Activated naive CD4-positive, alpha-beta T cell treated with anti-CD3 and anti-CD28 coated beads for 36 hours (primary cell): ENCODE data around the gene IDNK. TPM values are rescaled to one million over a fixed set of nuclear protein-coding genes. Genes with fewer than 3 reads are reported as not detected.
A peak's percentile ranks its signal among the peaks of the same experiment; 100 is the strongest.
"Not testable (repeated sequence)": the region's sequence is repeated elsewhere in the genome, so short reads cannot be mapped to it uniquely, and the experiment has no call there.

Experiments
- CTCF ChIA-PET: fragments of 350-600 bp; sonication (Branson Sonifier 250); formaldehyde crosslinking; loops from one replicate; lab custom pipeline; 2021; ENCODE audit warnings: antibody characterized with exemption; lab: Charles Lee
- DNase-seq: peaks from one replicate; pipeline ENCODE4 v3.0.0-alpha.2; 2020
- H3K27ac Mint-ChIP-seq: one replicate; pipeline ENCODE4 v1.8.0; 2021; ENCODE audit warnings: mild to moderate bottlenecking, mixed read lengths
- H3K27me3 Mint-ChIP-seq: one replicate; pipeline ENCODE4 v1.8.0; 2021; ENCODE audit warnings: low read depth, mixed read lengths
- H3K36me3 Mint-ChIP-seq: one replicate; pipeline ENCODE4 v1.8.0; 2021; ENCODE audit warnings: low read depth, mixed read lengths
- H3K4me1 Mint-ChIP-seq: one replicate; pipeline ENCODE4 v1.8.0; 2021; ENCODE audit warnings: low read depth, mixed read lengths
- H3K4me3 Mint-ChIP-seq: one replicate; pipeline ENCODE4 v1.8.0; 2021; ENCODE audit warnings: mild to moderate bottlenecking, moderate library complexity, mixed read lengths
- H3K9me3 Mint-ChIP-seq: one replicate; pipeline ENCODE4 v1.8.0; 2021; ENCODE audit warnings: mixed read lengths
- intact Hi-C: fragments of 100-400 bp; cut with micrococcal nuclease; formaldehyde crosslinking; loops from one replicate; pipeline ENCODE4 v1.15.1; 2023
- total RNA-seq, 2 experiments: library from RNA; stranded (reverse); gene quantifications; one replicate each; pipeline ENCODE4 v1.2.3, GENCODE V29; 2021

The IDNK gene
- total RNA-seq, 2 experiments from 2014 or later: 2.7 to 3.2 TPM

- H3K36me3 Mint-ChIP-seq: not testable (repeated sequence)
Measured at GRCh38 chr9:83613298-83613697, 9.6 kb upstream of the IDNK start.

DNA sequence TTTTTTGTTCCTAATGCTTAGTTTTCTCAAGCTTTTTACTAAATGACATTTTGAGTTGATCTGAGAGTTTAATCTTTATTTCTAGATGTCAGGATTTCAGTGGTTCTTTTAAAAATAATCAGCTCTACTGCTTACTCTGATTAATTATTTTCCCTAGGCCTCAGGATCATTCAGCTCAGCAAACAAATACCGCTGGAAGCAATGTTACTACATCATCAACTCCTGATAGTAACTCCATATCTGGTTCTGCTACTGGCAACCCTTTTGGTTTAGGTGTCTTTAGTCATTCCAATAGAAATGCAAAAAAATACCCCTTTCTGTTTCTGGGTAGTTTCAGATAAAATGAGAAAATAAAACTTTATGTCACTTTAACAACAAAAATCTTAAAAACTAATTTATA, 5.6 kb upstream of the IDNK start:
- Mint-ChIP-seq H3K36me3 (peaks cover 3% of the 10 kb centered on the region), H3K27me3 (no peaks in the 10 kb centered on the region), H3K9me3 (peaks cover 3% of the 10 kb centered on the region), H3K4me1 (peaks cover 4% of the 10 kb centered on the region), H3K27ac (no peak overlapping the region), H3K4me3 (no peak overlapping the region)
- CTCF ChIA-PET: no interaction called here
- intact Hi-C loops: no loop called here
- DNase-seq: no peak

More at GRCh38 chr9:83613298-83613697, 9.6 kb upstream of the IDNK start:
- DNase-seq, H3K27ac Mint-ChIP-seq, H3K27me3 Mint-ChIP-seq, H3K9me3 Mint-ChIP-seq, H3K4me3 Mint-ChIP-seq, CTCF ChIA-PET, H3K4me1 Mint-ChIP-seq, intact Hi-C loops: not testable (repeated sequence)

DNA sequence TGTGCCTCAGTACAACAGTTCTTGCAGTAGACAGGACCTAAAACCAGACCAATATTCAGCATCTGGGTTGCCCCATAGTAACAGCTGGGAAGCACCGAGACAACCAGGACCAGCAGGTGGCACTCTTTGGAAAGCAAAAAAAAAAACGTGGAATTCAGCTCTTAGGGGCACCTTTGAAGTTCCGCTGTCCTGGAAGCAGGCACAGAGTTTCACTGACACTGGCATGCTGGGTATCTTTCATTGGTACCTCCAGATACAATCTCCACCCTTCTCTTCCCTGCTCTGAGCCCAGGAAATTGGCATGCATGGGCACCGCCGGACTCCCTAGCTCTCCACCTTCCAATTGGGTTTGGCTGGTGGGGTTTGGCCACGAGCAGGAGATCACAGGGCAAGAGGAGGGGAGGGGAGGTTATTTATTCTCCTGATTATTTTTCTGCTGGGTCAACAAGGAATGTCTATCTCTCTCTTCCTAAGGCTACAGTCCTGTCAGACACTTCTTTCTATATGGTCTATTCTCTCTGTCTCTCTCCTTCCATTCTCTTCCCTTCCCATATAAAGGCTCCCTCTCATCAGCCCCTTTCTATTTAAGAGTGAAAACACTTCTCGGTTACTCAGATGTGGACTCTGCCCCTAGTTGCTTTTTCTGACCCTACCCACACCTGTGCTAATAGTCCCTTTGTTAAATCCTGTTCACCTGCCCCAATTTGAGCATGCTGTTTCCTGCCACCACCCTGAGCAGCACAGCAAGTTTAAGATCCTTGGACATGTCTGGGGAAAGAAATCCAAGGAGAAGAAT, 1.9 kb upstream of the IDNK start:
- intact Hi-C loops: loop anchor here (1.0 to 10.0 kb wide), 7 partner anchors 28 to 696 kb away; partner anchors contain the start of gene GKAP1
- Mint-ChIP-seq H3K27me3 (no peaks in the 10 kb centered on the region), H3K36me3 (peaks cover 5% of the 10 kb centered on the region), H3K27ac (no peak overlapping the region), H3K9me3 (no peaks in the 10 kb centered on the region), H3K4me1 (peaks cover 22% of the 10 kb centered on the region), H3K4me3 (peak overlapping the region; percentile 1)
- peak; percentile 55 for DNase-seq
- CTCF ChIA-PET: interaction anchor here (0.5 to 3.3 kb wide), 22 partner anchors 9 to 610 kb away, joined by 3 to 25 read pairs (median 4); partner anchors contain the start of gene KIF27

- H3K27ac Mint-ChIP-seq: peak overlapping the region; percentile 93
- H3K27me3 Mint-ChIP-seq: no peaks in the 10 kb centered on the region
- H3K4me3 Mint-ChIP-seq: peak overlapping the region; percentile 72
- CTCF ChIA-PET: interaction anchor here (1.6 to 3.3 kb wide), 2 partner anchors 22 to 289 kb away, joined by 6 to 25 read pairs; no protein-coding TSS in a partner anchor
- H3K36me3 Mint-ChIP-seq: peaks cover 8% of the 10 kb centered on the region
- intact Hi-C loops: loop anchor here (5.0 to 10.0 kb wide), 3 partner anchors 195 to 695 kb away; partner anchors contain the start of gene GKAP1
- DNase-seq: peak; percentile 78
- no peaks in the 10 kb centered on the region for H3K9me3 Mint-ChIP-seq
- peaks cover 24% of the 10 kb centered on the region for H3K4me1 Mint-ChIP-seq
Measured at GRCh38 chr9:83622433-83622938, 457 bp upstream of the IDNK start.

DNA sequence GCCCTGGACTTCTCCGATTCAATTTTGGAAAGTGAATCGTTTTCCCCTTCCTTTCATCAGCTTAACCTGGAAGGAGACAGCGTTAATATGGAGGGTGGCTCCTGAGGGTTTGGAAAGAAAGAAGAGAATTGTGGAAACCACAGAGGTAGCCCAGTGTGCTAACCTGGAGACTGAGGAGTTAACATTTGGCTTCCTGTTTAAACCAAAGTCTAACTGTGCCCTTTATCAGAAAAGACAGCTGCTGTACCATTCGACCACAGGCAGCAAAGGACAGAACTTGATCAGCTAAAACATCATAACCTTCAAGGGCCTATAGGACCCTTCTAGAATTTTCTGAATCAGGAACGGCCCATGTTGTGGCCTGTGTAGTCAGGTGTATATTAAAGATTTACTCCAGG, 735 bp downstream of the IDNK start:
- Mint-ChIP-seq H3K36me3 (peaks cover 10% of the 10 kb centered on the region), H3K9me3 (no peaks in the 10 kb centered on the region), H3K27me3 (no peaks in the 10 kb centered on the region), H3K4me1 (peaks cover 25% of the 10 kb centered on the region), H3K4me3 (peak overlapping the region; percentile 72), H3K27ac (peak overlapping the region; percentile 93)
- intact Hi-C loops: loop anchor here (1.0 to 10.0 kb wide), 7 partner anchors 40 to 694 kb away; partner anchors contain the start of genes GKAP1, HNRNPK, KIF27 and RMI1
- CTCF ChIA-PET: interaction anchor here (0.6 to 2.4 kb wide), 7 partner anchors 20 to 289 kb away, joined by 3 to 12 read pairs (median 5); no protein-coding TSS in a partner anchor
- peak; percentile 13 for DNase-seq

- peaks cover 24% of the 10 kb centered on the region for H3K36me3 Mint-ChIP-seq
- no peak overlapping the region for H3K4me3 Mint-ChIP-seq
- no peaks in the 10 kb centered on the region for H3K27me3 Mint-ChIP-seq
- intact Hi-C loops: loop anchor here (10.0 kb wide), 1 partner anchor 670 kb away; no protein-coding TSS in a partner anchor
- peaks cover 28% of the 10 kb centered on the region for H3K4me1 Mint-ChIP-seq
- H3K27ac Mint-ChIP-seq: peak overlapping the region; percentile 2
- no peak for DNase-seq
- CTCF ChIA-PET: interaction anchor here (2.4 kb wide), 1 partner anchor 291 kb away, joined by 12 read pairs; no protein-coding TSS in a partner anchor
- no peaks in the 10 kb centered on the region for H3K9me3 Mint-ChIP-seq
Measured at GRCh38 chr9:83625178-83625577, 2.2 kb downstream of the IDNK start.

GRCh38 chr9:83628540-83628939, 5.6 kb downstream of the IDNK start:
- Mint-ChIP-seq H3K4me1 (peaks cover 24% of the 10 kb centered on the region), H3K36me3 (peaks cover 28% of the 10 kb centered on the region), H3K27ac (no peak overlapping the region), H3K27me3 (no peaks in the 10 kb centered on the region), H3K4me3 (no peak overlapping the region), H3K9me3 (no peaks in the 10 kb centered on the region)
- intact Hi-C loops: loop anchor here (10.0 kb wide), 1 partner anchor 666 kb away; no protein-coding TSS in a partner anchor
- CTCF ChIA-PET: interaction anchor here (1.3 kb wide), 1 partner anchor 21 kb away, joined by 5 read pairs; no protein-coding TSS in a partner anchor
- DNase-seq: peak; percentile 34

DNA sequence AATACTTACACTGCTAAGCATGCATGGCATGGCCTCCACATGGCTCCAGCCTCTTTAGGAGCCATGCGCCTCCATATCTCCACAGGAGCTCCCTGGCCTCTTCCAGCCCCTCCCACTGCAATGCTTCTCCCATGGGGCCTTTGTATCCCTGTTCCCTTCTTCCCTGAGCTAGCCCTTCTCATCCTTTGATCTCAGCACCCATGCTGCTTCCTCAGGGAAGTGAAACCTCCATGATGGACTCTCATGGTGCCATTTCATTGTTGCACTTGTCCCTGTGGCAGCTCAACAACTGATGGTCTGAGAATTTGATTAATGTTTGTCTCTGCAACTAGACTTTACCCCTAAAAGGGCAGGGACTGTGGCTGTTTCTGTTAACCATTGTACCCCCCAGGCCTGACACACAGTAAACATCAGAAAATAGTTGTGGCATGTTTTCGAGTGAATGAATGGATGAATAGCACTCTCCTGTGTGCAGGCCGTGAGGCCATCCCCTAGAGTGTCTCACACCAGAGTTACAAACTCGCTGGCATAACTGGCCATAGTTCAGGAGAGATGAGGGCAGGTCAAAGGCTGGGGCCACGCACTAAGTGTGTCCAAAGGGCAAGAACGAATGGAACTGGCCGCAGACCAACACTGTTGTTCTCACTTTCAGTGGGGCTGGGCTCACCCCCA, 6.6 kb downstream of the IDNK start:
- H3K27ac Mint-ChIP-seq: no peak overlapping the region
- H3K27me3 Mint-ChIP-seq: no peaks in the 10 kb centered on the region
- intact Hi-C loops: loop anchor here (10.0 kb wide), 1 partner anchor 665 kb away; no protein-coding TSS in a partner anchor
- no peak overlapping the region for H3K4me3 Mint-ChIP-seq
- CTCF ChIA-PET: interaction anchor here (1.3 kb wide), 1 partner anchor 20 kb away, joined by 5 read pairs; no protein-coding TSS in a partner anchor
- no peak for DNase-seq
- H3K4me1 Mint-ChIP-seq: peaks cover 16% of the 10 kb centered on the region
- H3K36me3 Mint-ChIP-seq: peaks cover 23% of the 10 kb centered on the region
- H3K9me3 Mint-ChIP-seq: no peaks in the 10 kb centered on the region

- CTCF ChIA-PET: interaction anchor here (0.6 to 1.6 kb wide), 5 partner anchors 10 to 296 kb away, joined by 3 to 11 read pairs (median 4); no protein-coding TSS in a partner anchor
- peaks cover 23% of the 10 kb centered on the region for H3K36me3 Mint-ChIP-seq
- intact Hi-C loops: no loop called here
- DNase-seq: no peak
- H3K4me1 Mint-ChIP-seq: peaks cover 6% of the 10 kb centered on the region
- H3K9me3 Mint-ChIP-seq: no peaks in the 10 kb centered on the region
- H3K27ac Mint-ChIP-seq: peak overlapping the region; percentile 25
- no peak overlapping the region for H3K4me3 Mint-ChIP-seq
- H3K27me3 Mint-ChIP-seq: no peaks in the 10 kb centered on the region
Measured at GRCh38 chr9:83630938-83631457, 8.1 kb downstream of the IDNK start.

- CTCF ChIA-PET: interaction anchor here (0.7 kb wide), 1 partner anchor 15 kb away, joined by 5 read pairs; no protein-coding TSS in a partner anchor
- Mint-ChIP-seq H3K9me3 (no peaks in the 10 kb centered on the region), H3K27me3 (no peaks in the 10 kb centered on the region), H3K36me3 (peaks cover 20% of the 10 kb centered on the region), H3K4me3 (no peak overlapping the region), H3K27ac (no peak overlapping the region), H3K4me1 (peaks cover 3% of the 10 kb centered on the region)
- intact Hi-C loops: no loop called here
- no peak for DNase-seq
Measured at GRCh38 chr9:83633255-83633654, 10.3 kb downstream of the IDNK start.

GRCh38 chr9:83633676-83634075, 10.7 kb downstream of the IDNK start:
- H3K27ac Mint-ChIP-seq: no peak overlapping the region
- H3K4me3 Mint-ChIP-seq: no peak overlapping the region
- H3K36me3 Mint-ChIP-seq: peaks cover 18% of the 10 kb centered on the region
- H3K27me3 Mint-ChIP-seq: no peaks in the 10 kb centered on the region
- DNase-seq: no peak
- CTCF ChIA-PET: interaction anchor here (0.6 to 0.7 kb wide), 2 partner anchors 14 to 40 kb away, joined by 3 to 5 read pairs; no protein-coding TSS in a partner anchor
- H3K9me3 Mint-ChIP-seq: no peaks in the 10 kb centered on the region
- intact Hi-C loops: no loop called here
- peaks cover 2% of the 10 kb centered on the region for H3K4me1 Mint-ChIP-seq
